PFSK-1 (cell line): ENCODE results near the gene PPARG.

Source experiments
- POLR2AphosphoS5 ChIP-seq: IDR thresholded peaks from 2 replicates; pipeline ENCODE4 v1.6.1; 2012; ENCODE audit warnings: low read depth, mild to moderate bottlenecking, control low read depth, low read length, moderate library complexity
- SIN3A ChIP-seq: IDR thresholded peaks from 2 replicates; pipeline ENCODE4 v1.6.1; 2012; ENCODE audit warnings: mild to moderate bottlenecking, low read length, moderate library complexity, borderline replicate concordance; ENCODE audit not compliant: insufficient read depth

- TF ChIP-seq POLR2AphosphoS5 = no peak
- TF ChIP-seq SIN3A = no peak
Observed at GRCh38 chr3:12375572-12375971, 86.7 kb downstream of the PPARG start.
